ENCODE results near the gene RHNO1.

- TF ChIP-seq CTCF (IDR thresholded peaks at IDR 0.05; ENCODE audit: control extremely low read depth in 1 of 3, insufficient read depth in 1 of 3, low read depth in 1 of 3, low read length in 3 of 3): no peak
- TF ChIP-seq, protein P1, sequence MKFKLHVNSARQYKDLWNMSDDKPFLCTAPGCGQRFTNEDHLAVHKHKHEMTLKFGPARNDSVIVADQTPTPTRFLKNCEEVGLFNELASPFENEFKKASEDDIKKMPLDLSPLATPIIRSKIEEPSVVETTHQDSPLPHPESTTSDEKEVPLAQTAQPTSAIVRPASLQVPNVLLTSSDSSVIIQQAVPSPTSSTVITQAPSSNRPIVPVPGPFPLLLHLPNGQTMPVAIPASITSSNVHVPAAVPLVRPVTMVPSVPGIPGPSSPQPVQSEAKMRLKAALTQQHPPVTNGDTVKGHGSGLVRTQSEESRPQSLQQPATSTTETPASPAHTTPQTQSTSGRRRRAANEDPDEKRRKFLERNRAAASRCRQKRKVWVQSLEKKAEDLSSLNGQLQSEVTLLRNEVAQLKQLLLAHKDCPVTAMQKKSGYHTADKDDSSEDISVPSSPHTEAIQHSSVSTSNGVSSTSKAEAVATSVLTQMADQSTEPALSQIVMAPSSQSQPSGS (IDR thresholded peaks at IDR 0.05; ENCODE audit: low read length): no peak
- TF ChIP-seq POLR2A (IDR thresholded peaks at IDR 0.05; ENCODE audit: control extremely low read depth in 1 of 2, low read depth in 2 of 2, low read length in 2 of 2): no peak
- TF ChIP-seq POLR2AphosphoS5 (IDR thresholded peaks at IDR 0.05; ENCODE audit: low read depth, low read length): no peak
- no peak for TF ChIP-seq TBP (IDR thresholded peaks at IDR 0.05; ENCODE audit: low read depth, low read length)
- no peak for TF ChIP-seq RAD21 (IDR thresholded peaks at IDR 0.05 in 1 of 2, conservative IDR thresholded peaks at IDR 0.05 in 1 of 2; ENCODE audit: low read depth in 2 of 2, low read length in 2 of 2)
- no peak for TF ChIP-seq TAF1 (IDR thresholded peaks at IDR 0.05; ENCODE audit: low read depth, low read length)
- no peak for TF ChIP-seq MAX (IDR thresholded peaks at IDR 0.05)
- no peak for TF ChIP-seq ZNF274 (IDR thresholded peaks at IDR 0.05; ENCODE audit: borderline replicate concordance, extremely low read depth, low read length)
- TF ChIP-seq BACH1 (IDR thresholded peaks at IDR 0.05; ENCODE audit: low read length): no peak
- no peak for TF ChIP-seq GTF2F1 (IDR thresholded peaks at IDR 0.05; ENCODE audit: borderline replicate concordance, low read depth, low read length)
- no peak for TF ChIP-seq SIRT6 (IDR thresholded peaks at IDR 0.05; ENCODE audit: low read length)
- no peak for TF ChIP-seq RBBP5 (IDR thresholded peaks at IDR 0.05; ENCODE audit: borderline replicate concordance, low read depth, low read length)
- no peak for TF ChIP-seq SP2 (IDR thresholded peaks at IDR 0.05; ENCODE audit: low read length)
Measured at GRCh38 chr12:2858334-2858733, 18.7 kb upstream of the RHNO1 start.
